ENCODE results near the gene ACOT2.
A peak's percentile ranks its signal among the peaks of the same experiment; 100 is the strongest.
"Not testable (repeated sequence)": the region's sequence is repeated elsewhere in the genome, so short reads cannot be mapped to it uniquely, and the experiment has no call there.

Gene ACOT2

DNA sequence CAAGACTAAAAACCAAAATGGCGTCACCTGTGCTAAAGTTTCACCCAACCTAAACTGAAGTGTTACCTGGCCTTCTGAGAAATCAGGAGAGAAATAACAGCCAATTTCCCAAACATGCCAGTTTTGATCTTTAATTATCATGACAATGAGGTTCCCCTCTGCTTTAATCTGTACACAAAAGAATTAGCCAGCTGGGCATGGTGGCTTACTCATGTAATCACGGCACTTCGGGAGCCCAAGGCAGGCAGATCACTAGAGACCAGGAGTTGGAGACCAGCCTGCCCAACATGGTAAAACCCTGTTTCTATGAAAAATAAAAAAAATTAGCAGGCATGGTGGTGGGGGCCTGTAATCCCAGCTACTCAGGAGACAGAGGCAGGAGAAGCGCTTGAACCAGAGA is 15.2 kb upstream of the ACOT2 start:
- TF ChIP-seq Cebpa-rat (IDR thresholded peaks at IDR 0.05): no peak
- Histone ChIP-seq H3K4me3 (no peak overlapping the region), H3K36me3 (no peaks in the 10 kb centered on the region), H4K20me1 (no peaks in the 10 kb centered on the region), H3K4me1 (no peaks in the 10 kb centered on the region), H3K9ac (no peak overlapping the region), H3K27me3 (no peaks in the 10 kb centered on the region), H3K27ac (no peak overlapping the region), H3K9me3 (replicated peaks in 1 of 11) (no peaks in the 10 kb centered on the region), H3K4me2 (no peak overlapping the region)

DNA sequence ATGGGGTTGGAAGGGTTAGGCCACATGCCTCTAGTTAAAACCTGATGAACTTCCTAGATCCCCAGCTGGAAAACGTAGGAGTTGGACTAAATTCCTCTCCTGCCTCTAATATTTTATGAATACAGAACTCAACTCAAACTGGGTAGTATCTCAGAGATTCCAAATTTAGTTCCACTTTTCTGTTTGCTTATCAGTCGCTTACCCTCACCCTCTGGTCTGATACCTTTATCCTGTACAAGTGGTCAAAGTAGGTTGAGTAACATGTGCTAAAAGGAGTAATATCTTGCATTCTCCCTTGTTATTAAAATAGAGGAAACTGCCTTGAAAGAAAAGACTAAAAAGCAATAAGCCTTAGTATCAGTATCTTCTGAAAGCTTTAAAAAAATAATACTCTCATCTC is 11.8 kb upstream of the ACOT2 start:
- H3K36me3 ChIP-seq, H3K27ac ChIP-seq, H4K20me1 ChIP-seq, H3K4me3 ChIP-seq, H3K4me2 ChIP-seq, H3K4me1 ChIP-seq, H3K27me3 ChIP-seq, H3K9ac ChIP-seq: not testable (repeated sequence)
- H3K9me3 ChIP-seq (replicated peaks in 1 of 11): peaks cover 10 to 13% (median 12%) of the 10 kb centered on the region in 11 experiments

DNA sequence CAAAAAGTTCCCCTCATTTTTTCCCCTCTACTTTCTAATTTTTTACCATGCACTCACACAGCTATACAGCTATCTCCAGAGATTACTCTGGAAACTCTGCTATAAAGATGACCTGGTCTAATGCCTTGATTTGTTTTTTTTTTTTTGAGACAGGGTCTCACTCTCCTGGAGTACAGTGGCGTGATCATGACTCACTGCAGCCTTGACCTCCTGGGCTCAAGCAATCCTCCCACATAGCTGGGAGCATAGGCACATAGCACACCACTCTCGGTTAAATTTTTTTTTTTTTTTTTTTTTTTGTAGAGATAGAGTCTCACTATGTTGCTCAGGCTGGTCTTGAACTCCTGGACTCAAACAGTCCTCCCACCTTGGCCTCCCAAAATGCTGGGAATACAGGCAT is 10.8 kb upstream of the ACOT2 start:
- not testable (repeated sequence) for H3K27me3 ChIP-seq, H3K4me1 ChIP-seq, H3K4me3 ChIP-seq, H3K27ac ChIP-seq, H4K20me1 ChIP-seq, H3K4me2 ChIP-seq, H3K9ac ChIP-seq, H3K36me3 ChIP-seq
- peaks cover 20 to 23% (median 22%) of the 10 kb centered on the region in 11 experiments for H3K9me3 ChIP-seq (replicated peaks in 1 of 11)

DNA sequence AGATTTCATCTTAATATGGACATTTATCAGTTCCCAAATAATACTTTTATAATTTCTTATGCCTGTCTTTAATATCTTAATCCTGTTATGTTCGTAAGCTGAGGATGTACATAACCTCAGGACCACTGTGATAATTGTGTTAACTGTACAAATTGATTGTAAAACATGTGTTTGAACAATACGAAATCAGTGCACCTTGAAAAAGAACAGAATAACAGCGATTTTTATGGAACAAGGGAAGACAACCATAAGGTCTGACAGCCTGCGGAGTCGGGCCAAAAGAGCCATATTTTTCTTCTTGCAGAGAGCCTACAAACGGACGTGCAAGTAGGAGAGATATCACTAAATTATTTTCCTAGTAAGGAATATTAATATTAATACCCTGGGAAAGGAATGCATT is 6.8 kb upstream of the ACOT2 start:
- not testable (repeated sequence) for H3K9ac ChIP-seq, H3K27ac ChIP-seq, H4K20me1 ChIP-seq, H3K36me3 ChIP-seq, H3K4me3 ChIP-seq, H3K4me1 ChIP-seq, H3K4me2 ChIP-seq, H3K27me3 ChIP-seq
- H3K9me3 ChIP-seq (replicated peaks in 1 of 11): peaks cover 23 to 36% (median 30%) of the 10 kb centered on the region in 11 experiments

DNA sequence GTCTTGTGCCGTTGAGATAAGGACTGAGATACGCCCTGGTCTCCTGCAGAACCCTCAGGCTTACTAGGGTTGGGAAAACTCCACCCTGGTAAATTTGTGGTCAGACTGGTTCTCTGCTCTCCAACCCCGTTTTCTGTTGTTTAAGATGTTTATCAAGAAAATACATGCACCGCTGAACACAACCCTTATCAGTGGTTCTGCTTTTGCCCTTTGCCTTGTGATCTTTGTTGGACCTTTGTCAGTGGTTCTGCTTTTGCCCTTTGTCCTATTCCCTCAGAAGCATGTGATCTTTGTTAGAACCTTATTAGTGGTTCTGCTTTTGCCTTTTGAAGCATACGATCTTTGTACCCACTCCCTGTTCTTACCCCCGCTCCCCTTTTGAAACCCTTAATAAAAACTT is 6.3 kb upstream of the ACOT2 start:
- not testable (repeated sequence) for H4K20me1 ChIP-seq, H3K27ac ChIP-seq, H3K4me1 ChIP-seq, H3K36me3 ChIP-seq, H3K27me3 ChIP-seq, H3K4me2 ChIP-seq, H3K9ac ChIP-seq, H3K4me3 ChIP-seq
- H3K9me3 ChIP-seq (replicated peaks in 1 of 11): peaks cover 23 to 39% (median 31%) of the 10 kb centered on the region in 11 experiments

DNA sequence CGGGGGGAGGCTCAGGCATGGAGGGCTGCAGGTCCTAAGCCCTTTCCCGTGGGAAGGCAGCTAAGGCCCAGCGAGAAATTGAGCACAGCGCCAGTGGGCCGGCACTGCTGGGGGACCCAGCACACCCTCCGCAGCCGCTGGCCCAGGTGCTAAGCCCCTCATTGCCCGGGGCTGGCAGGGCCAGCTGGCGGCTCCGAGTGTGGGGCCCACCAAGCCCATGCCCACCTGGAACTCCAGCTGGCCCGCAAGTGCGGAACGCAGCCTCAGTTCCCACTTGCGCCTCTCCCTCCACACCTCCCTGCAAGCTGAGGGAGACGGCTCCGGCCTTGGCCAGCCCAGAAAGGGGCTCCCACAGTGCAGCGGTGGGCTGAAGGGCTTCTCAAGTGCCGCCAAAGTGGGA is 2.6 kb upstream of the ACOT2 start:
- Histone ChIP-seq H3K27me3 (peaks cover 24 to 36% (median 33%) of the 10 kb centered on the region in 11 experiments), H3K9me3 (replicated peaks in 1 of 11) (peaks cover 21 to 40% (median 30%) of the 10 kb centered on the region in 11 experiments), H3K4me1 (peaks cover 0 to 21% (median 9%) of the 10 kb centered on the region in 10 experiments; a peak in 15 of 20 replicates)
- not testable (repeated sequence) for H4K20me1 ChIP-seq, H3K27ac ChIP-seq, H3K9ac ChIP-seq, H3K4me3 ChIP-seq, H3K4me2 ChIP-seq, H3K36me3 ChIP-seq

DNA sequence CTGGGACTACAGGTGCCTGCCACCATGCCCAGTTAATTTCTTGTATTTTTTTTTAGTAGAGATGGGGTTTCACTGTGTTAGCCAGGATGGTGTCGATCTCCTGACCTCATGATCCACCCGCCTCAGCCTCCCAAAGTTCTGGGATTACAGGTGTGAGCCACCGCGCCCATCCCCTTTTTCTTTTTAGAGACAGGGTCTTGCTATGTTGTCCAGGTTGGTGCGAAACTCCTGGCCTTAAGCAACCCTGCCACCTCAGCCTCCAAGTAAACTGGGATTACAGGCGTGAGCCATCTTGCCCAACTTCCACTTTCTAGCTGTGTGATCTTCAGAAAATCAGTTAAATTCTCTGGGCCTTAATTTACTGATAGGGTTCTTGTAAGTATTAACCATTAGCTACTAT is 2.1 kb upstream of the ACOT2 start:
- H3K4me3 ChIP-seq, H3K9ac ChIP-seq, H4K20me1 ChIP-seq: not testable (repeated sequence)

DNA sequence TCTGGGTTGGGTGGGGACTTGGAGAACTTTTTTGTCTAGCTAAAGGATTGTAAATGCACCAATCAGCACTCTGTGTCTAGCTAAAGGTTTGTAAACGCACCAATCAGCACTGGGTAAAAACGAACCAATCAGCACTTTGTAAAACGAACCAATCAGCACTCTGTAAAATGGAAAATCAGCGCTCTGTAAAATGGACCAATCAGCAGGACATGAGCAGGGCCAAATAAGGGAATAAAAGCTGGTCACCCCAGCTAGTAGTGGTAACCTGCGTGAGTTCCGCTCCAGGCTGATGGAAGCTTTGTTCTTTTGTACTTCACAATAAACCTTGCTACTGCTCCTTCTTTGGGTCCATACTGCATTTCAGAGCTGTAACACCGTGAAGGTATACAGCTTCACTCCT is 1.7 kb upstream of the ACOT2 start:
- Histone ChIP-seq H3K9me3 (replicated peaks in 1 of 11) (peaks cover 12 to 30% (median 21%) of the 10 kb centered on the region in 11 experiments), H3K4me2 (0 out of 22 replicates have a peak overlapping the region, but pooled peaks of 1 of the 11 experiments have one; percentile 81), H3K9ac (no peak overlapping the region), H3K36me3 (no peaks in the 10 kb centered on the region), H3K27ac (no peak overlapping the region), H4K20me1 (no peaks in the 10 kb centered on the region), H3K27me3 (peaks cover 24 to 36% (median 33%) of the 10 kb centered on the region in 11 experiments), H3K4me1 (peaks cover 0 to 21% (median 9%) of the 10 kb centered on the region in 10 experiments; a peak in 15 of 20 replicates), H3K4me3 (no peak overlapping the region)
- no peak for TF ChIP-seq Cebpa-rat (IDR thresholded peaks at IDR 0.05)

More for the DNA sequence above, 2.1 kb upstream of the ACOT2 start:
- Histone ChIP-seq H3K4me1 (peaks cover 0 to 21% (median 9%) of the 10 kb centered on the region in 10 experiments; a peak in 15 of 20 replicates), H3K9me3 (replicated peaks in 1 of 11) (peaks cover 16 to 35% (median 25%) of the 10 kb centered on the region in 11 experiments), H3K27me3 (peaks cover 24 to 36% (median 33%) of the 10 kb centered on the region in 11 experiments)
- H3K27ac ChIP-seq, H3K36me3 ChIP-seq, H3K4me2 ChIP-seq: not testable (repeated sequence)

DNA sequence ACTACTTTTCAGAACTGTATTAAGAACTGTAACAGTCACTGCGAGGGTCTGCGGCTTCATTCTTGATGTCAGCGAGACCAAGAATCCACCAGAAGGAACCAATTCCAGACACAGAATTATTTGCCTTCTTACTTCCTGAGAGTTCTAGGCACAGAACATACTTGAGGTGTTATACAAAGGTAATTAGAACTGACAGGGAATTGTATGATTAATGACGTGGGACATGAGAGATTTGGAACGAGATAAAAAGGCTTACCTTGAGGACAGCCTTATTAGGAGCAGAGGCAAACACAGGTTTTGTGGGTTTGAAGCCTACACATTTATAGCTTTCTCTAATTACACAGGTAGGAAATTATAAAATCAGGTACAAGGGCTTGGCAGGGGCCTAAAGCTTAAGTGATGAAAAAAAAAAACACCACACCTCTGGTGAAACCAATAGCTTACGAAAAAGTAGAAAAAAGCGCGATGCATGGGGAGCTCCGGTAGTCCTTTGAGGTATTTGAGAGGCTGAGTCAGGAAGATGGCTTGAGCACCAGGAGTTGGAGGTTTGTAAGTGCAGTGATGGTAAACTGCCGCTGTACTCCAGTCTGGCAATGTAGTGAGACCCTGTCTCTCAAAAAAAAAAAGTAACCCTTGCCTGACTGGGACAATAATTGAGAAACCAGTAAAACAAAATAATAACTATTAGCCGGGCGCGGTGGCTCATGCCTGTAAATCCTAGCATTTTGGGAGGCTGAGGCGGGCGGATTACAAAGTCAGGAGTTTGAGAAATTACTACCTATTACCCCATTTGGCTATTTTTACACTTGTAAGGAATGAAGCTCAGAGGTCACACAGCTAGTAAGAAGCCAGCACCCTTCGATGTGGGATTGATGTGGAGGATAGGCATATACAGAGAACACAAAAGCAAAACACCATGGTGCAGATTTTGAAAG is 795 bp upstream of the ACOT2 start:
- peak overlapping the region in 9 of 11 experiments; percentile 67 to 80 (median 77); a peak in 14 of 22 replicates for H3K27ac ChIP-seq
- H3K36me3 ChIP-seq: no peaks in the 10 kb centered on the region
- H3K4me3 ChIP-seq: peak overlapping the region in 9 of 10 experiments; percentile 49 to 68 (median 58); a peak in 16 of 20 replicates
- H3K9ac ChIP-seq: peak overlapping the region; percentile 68 to 81 (median 79); a peak in 19 of 22 replicates
- H3K9me3 ChIP-seq (replicated peaks in 1 of 11): peaks cover 3 to 22% (median 12%) of the 10 kb centered on the region in 11 experiments; a peak in 21 of 22 replicates
- peaks cover 24 to 36% (median 33%) of the 10 kb centered on the region in 11 experiments for H3K27me3 ChIP-seq
- peaks cover 0 to 21% (median 9%) of the 10 kb centered on the region in 10 experiments; a peak in 15 of 20 replicates for H3K4me1 ChIP-seq
- no peak for TF ChIP-seq Cebpa-rat (IDR thresholded peaks at IDR 0.05)
- H4K20me1 ChIP-seq: no peaks in the 10 kb centered on the region
- H3K4me2 ChIP-seq: peak overlapping the region; percentile 56 to 81 (median 69); a peak in 21 of 22 replicates

DNA sequence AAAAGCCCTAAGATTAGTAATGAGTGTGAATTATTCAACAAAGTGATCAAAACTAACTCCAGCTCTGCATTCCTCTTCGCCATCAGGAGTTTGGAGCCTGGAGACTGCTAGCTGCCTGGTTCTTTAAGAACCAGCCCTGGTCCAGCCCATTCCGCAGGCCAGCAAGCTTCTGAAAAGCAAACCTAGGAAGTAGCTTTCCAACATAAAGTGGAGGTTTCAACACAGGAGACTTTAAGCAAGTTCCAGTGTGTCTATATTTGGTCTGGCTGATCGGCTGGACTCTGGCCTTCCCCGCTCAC is 178 bp upstream of the ACOT2 start:
- peak overlapping the region; percentile 68 to 81 (median 79) for H3K9ac ChIP-seq

DNA sequence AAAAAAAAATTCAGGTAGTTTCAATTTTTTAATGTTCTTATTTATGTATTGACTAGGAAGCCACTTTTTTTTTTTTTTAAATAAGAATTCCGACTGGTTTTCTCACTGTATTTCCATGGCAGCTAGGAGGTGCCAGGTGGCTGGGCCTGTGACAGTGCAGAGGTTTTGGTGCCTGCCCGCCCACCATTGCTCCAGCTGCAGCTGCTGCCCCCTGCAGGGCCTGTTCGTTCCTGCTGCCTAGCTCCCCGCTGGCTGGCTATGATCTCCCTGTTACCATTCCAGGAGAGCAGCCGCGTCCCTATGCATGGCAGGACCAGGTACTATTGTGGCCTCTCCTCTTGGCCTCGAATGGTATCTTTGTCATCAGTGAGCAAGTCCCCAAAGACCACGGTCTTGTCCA is 1.9 kb downstream of the ACOT2 start:
- not testable (repeated sequence) for H3K4me2 ChIP-seq, H3K27ac ChIP-seq, H4K20me1 ChIP-seq, H3K4me3 ChIP-seq, H3K36me3 ChIP-seq, H3K9ac ChIP-seq
- Histone ChIP-seq H3K9me3 (replicated peaks in 1 of 11) (peaks cover 0 to 14% (median 7%) of the 10 kb centered on the region in 11 experiments; a peak in 9 of 22 replicates), H3K27me3 (peaks cover 24 to 36% (median 33%) of the 10 kb centered on the region in 11 experiments), H3K4me1 (peaks cover 0 to 21% (median 9%) of the 10 kb centered on the region in 10 experiments; a peak in 15 of 20 replicates)

More for the DNA sequence above, 178 bp upstream of the ACOT2 start:
- not testable (repeated sequence) for H3K36me3 ChIP-seq, H4K20me1 ChIP-seq
- peak overlapping the region; percentile 49 to 68 (median 58) for H3K4me3 ChIP-seq
- H3K9me3 ChIP-seq (replicated peaks in 1 of 11): peaks cover 0 to 16% (median 7%) of the 10 kb centered on the region in 11 experiments; a peak in 15 of 22 replicates
- H3K27ac ChIP-seq: peak overlapping the region; percentile 67 to 80 (median 76); a peak in 21 of 22 replicates
- peaks cover 24 to 36% (median 33%) of the 10 kb centered on the region in 11 experiments for H3K27me3 ChIP-seq
- peak overlapping the region; percentile 56 to 81 (median 69) for H3K4me2 ChIP-seq
- H3K4me1 ChIP-seq: peaks cover 0 to 21% (median 9%) of the 10 kb centered on the region in 10 experiments; a peak in 15 of 20 replicates

DNA sequence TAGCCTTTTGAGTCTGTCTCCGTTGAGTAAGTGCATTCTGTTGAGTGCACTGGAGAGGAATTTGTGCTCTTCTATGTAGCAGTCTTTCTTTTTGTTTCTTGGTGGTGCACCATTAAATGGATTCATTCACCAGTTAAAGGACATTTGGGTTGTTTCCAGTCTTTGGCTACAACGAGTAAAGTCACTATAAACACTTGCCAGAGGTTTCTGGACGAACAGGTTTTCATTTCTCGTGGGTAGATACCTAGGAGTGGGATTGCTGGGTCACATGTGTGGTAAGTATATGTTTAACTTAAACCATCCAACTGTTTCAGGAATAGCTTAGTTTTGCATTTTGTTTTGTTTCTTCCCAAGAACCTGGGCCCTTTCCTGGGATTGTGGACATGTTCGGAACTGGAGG is 4.0 kb downstream of the ACOT2 start:
- H3K9ac ChIP-seq; H3K36me3 ChIP-seq; H3K4me2 ChIP-seq; H4K20me1 ChIP-seq; H3K4me3 ChIP-seq; H3K27ac ChIP-seq; H3K9me3 ChIP-seq (replicated peaks in 1 of 11): not testable (repeated sequence)
- Histone ChIP-seq H3K27me3 (peaks cover 24 to 27% (median 26%) of the 10 kb centered on the region in 11 experiments), H3K4me1 (peaks cover 0 to 21% (median 9%) of the 10 kb centered on the region in 10 experiments; a peak in 15 of 20 replicates)

DNA sequence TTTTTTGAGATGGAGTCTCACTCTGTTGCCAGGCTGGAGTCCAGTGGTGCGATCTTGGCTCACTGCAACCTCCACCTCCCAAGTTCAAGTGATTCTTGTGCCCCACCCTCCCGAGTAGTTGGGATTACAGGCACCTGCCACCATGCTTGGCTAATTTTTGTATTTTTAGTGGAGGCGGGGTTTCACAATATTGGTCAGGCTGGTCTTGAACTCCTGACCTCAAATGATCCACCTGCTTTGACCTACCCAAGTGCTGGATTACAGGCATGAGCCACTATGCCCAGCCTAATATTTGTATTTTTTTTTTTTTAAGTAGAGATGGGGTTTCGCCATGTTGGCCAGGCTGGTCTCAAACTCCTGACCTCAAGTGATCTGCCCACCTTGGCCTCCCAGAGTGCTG is 4.7 kb downstream of the ACOT2 start:
- H3K9ac ChIP-seq; H3K4me2 ChIP-seq; H3K27ac ChIP-seq; H3K36me3 ChIP-seq; H3K9me3 ChIP-seq (replicated peaks in 1 of 11); H4K20me1 ChIP-seq; H3K4me3 ChIP-seq: not testable (repeated sequence)
- peaks cover 0 to 16% (median 6%) of the 10 kb centered on the region in 10 experiments; a peak in 9 of 20 replicates for H3K4me1 ChIP-seq
- peaks cover 17 to 20% (median 19%) of the 10 kb centered on the region in 11 experiments for H3K27me3 ChIP-seq
